ENCODE measurements around the gene MSRB3. TPM values are rescaled to one million over a fixed set of nuclear protein-coding genes. Genes with fewer than 3 reads are reported as not detected.

MSRB3 gene
- total and polyA plus RNA-seq, 2 of the 8 experiments (the other 6 are each of a cell fraction or from before 2014, with no cell fraction given) = 0.32 to 1.2 TPM

DNA sequence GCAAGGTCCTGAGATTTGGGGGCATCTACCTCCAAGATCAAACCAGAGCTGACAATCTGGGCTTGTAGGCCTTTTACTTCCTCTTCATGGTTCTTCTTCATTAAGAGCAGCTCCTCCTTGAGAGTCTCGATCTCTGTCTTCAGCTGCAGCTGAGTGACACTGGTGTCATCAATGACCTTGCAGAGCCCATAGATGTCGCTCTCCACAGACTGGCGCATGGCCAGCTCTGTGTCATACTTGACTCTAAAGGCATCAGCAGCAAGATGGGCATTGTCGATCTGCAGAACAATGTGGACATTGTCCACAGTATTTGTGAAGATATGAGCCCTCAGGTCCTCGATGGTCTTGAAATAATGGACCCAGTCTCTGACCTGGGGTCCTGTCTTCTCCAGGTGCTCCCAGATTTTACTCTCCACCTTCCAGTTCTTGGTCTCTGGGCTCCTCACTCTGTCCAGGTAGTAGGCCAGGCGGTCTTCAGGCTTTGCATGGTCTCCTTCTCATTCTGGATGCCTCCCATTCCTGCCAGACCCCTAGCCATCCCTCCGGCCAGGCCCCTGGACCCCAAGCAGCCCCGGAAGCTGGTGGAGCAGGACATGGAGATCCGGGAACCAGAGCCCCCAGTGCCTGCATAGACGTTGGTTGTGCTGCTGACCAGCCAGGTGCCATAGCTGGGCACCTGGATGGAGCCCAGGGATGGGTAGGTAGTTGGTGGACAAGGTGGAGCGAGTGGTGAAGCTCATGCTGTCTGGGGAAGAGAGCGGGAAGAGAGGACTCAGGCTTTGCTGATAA, 141.0 kb downstream of the MSRB3 start (continued):
- TF ChIP-seq PHF8 (conservative IDR thresholded peaks at IDR 0.05; ENCODE audit: low read depth, low read length) (no peak), POLR2AphosphoS5 (IDR thresholded peaks at IDR 0.05; ENCODE audit: low read depth, low read length) (no peak)
